ENCODE data around the gene KCNJ4. TPM values are rescaled to one million over a fixed set of nuclear protein-coding genes. Genes with fewer than 3 reads are reported as not detected.
A peak's percentile ranks its signal among the peaks of the same experiment; 100 is the strongest.

Gene KCNJ4
- total RNA-seq, 1 experiment from 2014 or later: 0.92 TPM

- no peak for TF ChIP-seq CTCF (conservative IDR thresholded peaks at IDR 0.05)
- Histone ChIP-seq H2AK5ac (ENCODE audit: insufficient read length, low read length) (no peak overlapping the region), H3K23me2 (ENCODE audit: insufficient read length, low read depth, low read length, poor library complexity, severe bottlenecking) (no peaks in the 10 kb centered on the region), H3K27ac (ENCODE audit: insufficient read length, low read depth, low read length) (no peak overlapping the region), H4K5ac (ENCODE audit: insufficient read length, low read depth, low read length) (no peak overlapping the region), H2BK12ac (ENCODE audit: insufficient read length, low read depth, low read length) (no peak overlapping the region), H2BK15ac (ENCODE audit: low read depth, low read length) (no peak overlapping the region), H2BK5ac (ENCODE audit: insufficient read length, low read length) (no peak overlapping the region), H4K20me1 (ENCODE audit: control insufficient read depth, insufficient read depth, insufficient read length) (no peaks in the 10 kb centered on the region), H3K14ac (ENCODE audit: insufficient read depth, low read length) (no peak overlapping the region), H3K4me1 (ENCODE audit: insufficient read depth, low read length) (no peaks in the 10 kb centered on the region), H2BK120ac (ENCODE audit: low read depth, low read length, poor library complexity, severe bottlenecking) (no peak overlapping the region), H3K18ac (ENCODE audit: insufficient read length, low read depth, low read length) (no peak overlapping the region), H4K8ac (replicated peaks; ENCODE audit: insufficient read length, low read depth, low read length) (no peak overlapping the region), H3K4me2 (ENCODE audit: insufficient read depth, insufficient read length, low read length) (no peak overlapping the region), H3K56ac (ENCODE audit: insufficient read length, low read depth, low read length) (no peak overlapping the region), H3K4ac (ENCODE audit: low read depth, low read length) (no peak overlapping the region), H2BK20ac (ENCODE audit: low read depth, low read length, poor library complexity, severe bottlenecking) (no peak overlapping the region), H3T11ph (ENCODE audit: low read length) (no peak overlapping the region), H3K9me3 (ENCODE audit: control insufficient read depth, low read depth, low read length) (no peaks in the 10 kb centered on the region), H3K79me1 (ENCODE audit: insufficient read depth, low read depth, low read length, poor library complexity, severe bottlenecking) (no peaks in the 10 kb centered on the region), H3K27me3 (ENCODE audit: insufficient read depth, low read length) (no peaks in the 10 kb centered on the region), H3K9ac (ENCODE audit: extremely low read depth, insufficient read length, low read length) (no peak overlapping the region), H4K91ac (ENCODE audit: insufficient read length, low read depth, low read length) (no peak overlapping the region), H3K23ac (ENCODE audit: insufficient read length, low read depth, low read length) (no peak overlapping the region), H3K79me2 (ENCODE audit: insufficient read depth, low read length) (no peaks in the 10 kb centered on the region), H2AFZ (ENCODE audit: low read length) (no peak overlapping the region)
- Mint-ChIP-seq H3K9me3 (no peaks in the 10 kb centered on the region), H3K27ac (peak overlapping the region in 2 of 3 experiments; percentile 34 to 94; a peak in 3 of 7 replicates), H3K4me1 (peaks cover 20 to 35% of the 10 kb centered on the region in 2 experiments), H3K27me3 (ENCODE audit: low read depth) (no peaks in the 10 kb centered on the region; the same call in 1 of the 2 replicates), H3K36me3 (ENCODE audit: insufficient read depth in 1 of 3, low read depth in 3 of 3) (peaks cover 66 to 95% (median 95%) of the 10 kb centered on the region in 3 experiments), H3K4me3 (no peak overlapping the region)
- DNase-seq: no peak
- WGBS (ENCODE audit: extremely low coverage, insufficient read length, low lambda C conversion rate): no CpG with 5 or more reads among the region's 5 CpGs
Measured at GRCh38 chr22:38485783-38486182, 30.8 kb upstream of the KCNJ4 start.

All from H9 (cell line).